AML-193 (cell line): ENCODE results near the gene FOXO6.

Experiments
- DNase-seq, 2 experiments: peaks; one replicate each; lab custom pipeline; 2025; lab: John Stamatoyannopoulos, UW

The FOXO6 gene

DNA sequence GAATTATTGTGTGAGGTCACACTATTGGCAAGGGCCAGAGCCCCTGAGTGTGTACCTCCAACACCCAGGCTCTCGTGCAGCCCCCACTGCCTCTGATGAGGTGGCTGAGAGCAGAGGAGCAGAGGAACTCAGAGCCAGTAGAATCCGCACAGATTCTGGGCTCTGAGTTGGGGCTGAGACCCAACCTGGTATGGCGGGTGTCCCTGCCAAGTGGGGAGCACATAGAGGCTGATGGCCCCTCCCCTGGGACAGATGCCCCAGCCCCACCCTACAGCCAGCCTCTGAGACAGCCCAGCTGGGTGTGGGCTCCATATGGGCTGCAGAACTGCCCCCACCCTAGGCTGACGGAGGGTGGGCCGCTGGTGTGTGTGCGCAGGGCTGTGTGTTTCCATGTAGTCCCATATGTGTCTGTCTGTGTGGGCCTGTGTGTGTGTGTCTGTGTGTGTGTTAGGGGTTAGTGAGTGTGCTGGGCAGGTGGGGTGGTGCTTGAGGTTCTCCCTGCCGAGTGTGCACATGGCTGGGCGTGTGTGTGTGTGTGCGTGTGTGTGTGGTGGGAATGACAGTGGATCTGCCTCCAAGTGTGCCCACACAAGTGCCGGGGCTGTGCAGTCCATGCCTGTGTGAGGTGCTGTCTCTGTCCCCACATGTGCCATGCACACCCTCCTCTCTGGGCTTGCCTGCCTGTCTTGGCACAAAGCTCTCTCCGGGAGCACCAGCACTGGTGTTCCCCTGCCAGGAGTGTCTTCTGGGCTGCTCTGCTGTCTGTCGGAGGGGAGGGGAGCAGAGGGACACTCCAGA lies 24.4 kb downstream of the FOXO6 start:
- no peak for DNase-seq

DNA sequence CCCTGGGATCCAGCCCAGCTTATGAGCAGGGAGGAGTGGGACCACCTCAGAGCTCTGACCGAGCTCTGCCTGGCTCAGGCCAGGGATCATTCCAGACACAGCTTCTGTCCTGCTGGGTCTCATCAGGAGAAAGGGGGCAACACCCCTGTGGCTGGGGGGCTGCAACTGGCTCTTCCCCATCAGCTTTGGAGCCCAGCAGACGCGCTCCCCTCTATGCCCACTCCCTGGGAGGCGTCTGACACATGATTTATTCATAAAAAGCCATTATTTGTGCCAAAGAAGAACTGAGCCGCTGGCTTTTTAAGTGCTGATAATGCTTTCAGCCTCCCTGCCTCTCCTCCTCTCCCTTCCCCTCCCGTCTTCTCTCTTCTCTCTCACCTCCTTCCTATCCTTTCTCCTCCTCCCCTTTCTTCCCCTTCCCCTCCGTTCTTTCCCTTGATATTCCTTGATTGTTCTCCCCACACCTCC lies 25.0 kb downstream of the FOXO6 start:
- no peak for DNase-seq

DNA sequence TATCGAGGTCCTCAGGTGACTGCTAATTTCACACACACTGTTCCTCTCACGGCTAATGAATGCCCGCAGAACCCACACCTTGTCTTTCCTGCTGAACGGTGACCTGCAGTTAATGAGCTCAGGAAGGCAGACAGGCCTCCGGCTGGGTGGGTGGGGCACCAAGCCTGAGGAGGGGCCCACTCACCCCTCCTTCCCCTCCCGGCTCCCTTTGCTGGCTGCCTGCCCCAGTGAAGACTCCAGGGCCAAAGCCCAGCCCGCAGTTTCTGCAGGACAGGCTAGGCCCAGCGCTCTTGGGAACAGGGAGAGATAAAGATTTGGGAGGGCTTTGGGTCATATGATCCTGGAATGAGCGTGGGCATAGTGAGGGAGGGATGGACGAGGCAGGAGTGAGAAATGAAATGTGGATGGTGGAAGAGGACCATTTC lies 26.4 kb downstream of the FOXO6 start:
- no peak for DNase-seq

DNA sequence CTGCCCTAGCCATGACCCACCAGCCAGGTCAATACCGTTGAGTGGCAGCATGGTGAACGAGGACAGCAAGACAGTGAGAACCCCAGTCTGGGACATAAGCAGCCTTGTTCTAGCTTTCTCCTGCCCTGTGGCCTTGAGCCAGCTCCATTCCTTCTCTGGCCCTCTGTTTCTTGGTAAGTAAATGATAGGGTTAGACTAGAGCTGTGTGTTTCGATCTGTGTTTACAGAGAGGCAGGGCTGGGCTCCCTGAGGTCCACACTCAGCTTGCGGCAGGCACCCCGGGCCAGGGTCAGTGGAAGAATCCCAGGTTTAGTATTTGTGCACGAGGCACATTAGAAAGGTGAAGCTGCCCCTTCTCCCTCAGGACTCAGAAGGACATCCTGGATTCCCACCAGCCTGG lies 27.3 kb downstream of the FOXO6 start:
- no peak for DNase-seq

DNA sequence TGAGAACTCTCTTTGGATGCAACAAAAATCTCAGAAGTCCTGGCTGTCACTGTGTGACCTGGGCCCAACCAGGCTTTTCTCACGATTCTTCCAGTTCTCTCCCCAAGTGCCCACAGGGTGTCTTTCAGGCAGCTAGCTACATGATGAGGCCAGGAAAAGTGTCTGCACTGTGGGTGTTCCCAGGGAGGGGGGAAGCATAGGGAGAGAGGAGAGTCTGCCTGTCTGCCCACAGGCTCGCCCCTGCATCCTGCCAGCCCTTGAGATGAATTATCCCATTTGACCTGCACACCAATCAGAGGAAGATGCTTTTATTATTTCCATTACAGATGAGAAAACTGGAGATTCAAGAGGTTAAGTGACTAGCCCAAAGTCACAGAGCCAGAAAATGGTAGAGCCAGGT lies 27.8 kb downstream of the FOXO6 start:
- no peak for DNase-seq

DNA sequence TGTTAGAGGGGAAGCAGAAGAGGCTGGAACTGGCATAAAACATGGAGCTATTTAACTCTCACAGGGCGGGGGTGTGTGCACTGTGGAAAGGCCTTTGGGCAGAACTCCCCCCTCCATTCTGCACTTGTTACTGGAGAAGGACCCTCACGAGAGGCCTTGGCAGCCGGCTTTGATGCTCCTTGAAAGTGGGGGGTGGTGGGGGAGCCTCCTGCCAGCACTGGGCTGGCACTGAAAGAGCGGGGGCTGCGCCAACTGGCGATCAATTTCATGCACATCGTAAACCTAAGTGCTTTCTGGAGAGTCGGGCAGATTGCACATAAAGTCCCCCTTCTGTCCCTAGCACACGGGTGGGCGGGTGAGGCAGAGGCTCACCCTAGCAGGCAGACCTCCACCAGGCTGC lies 28.9 kb downstream of the FOXO6 start:
- no peak for DNase-seq

DNA sequence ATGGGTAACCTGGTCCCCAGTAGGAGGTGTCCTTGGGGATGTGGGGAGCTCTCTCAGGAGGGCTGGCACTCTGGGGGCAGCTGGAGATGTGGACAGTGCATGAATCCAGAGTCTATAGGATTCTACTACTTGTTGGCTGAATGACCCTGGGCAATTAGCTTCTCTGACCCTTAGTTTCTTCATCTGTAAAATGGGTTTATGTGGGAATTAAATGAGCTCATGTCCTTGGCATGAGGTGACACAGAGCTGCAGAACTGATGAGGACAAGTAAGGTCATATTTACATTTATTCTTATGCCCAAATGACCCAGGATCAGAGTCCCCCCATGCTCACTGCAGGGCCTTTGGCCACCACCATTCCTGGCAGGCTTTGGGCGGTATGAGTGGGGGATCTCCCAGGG lies 29.3 kb downstream of the FOXO6 start:
- no peak for DNase-seq

DNA sequence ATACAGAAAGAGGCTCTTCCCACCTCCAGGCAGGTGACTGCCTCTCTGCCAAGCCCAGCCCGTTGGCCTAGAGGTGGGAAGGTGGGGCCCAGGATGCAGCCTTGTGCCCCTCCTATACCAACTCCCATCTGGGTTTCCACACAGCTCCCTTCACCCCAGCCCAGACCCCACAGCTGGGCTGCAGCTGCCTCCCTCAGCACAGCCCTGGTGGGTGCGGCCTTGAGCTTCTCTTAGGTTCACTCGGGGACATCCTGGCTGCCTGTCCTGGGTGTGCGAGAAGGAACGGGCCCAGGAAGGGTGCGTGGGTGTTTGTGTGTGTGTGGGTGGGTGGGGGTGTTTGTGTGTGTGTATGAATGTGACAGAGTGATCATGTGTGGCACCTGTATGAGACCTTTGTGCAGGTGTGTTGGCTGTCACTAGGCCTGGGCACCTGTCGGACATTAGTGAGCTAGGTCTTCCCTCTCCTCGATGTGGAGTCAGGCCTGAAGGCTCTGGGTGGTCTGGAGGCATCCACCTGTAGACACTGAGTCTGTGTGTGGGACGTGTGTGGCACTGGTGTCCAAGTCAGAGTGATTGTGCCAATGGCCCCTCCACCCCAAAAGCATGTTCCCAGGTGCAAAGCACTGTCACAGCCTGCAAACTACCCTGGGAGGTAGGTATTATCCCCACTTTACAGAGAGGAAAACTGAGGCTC lies 30.7 kb downstream of the FOXO6 start:
- DNase-seq, result no peak

DNA sequence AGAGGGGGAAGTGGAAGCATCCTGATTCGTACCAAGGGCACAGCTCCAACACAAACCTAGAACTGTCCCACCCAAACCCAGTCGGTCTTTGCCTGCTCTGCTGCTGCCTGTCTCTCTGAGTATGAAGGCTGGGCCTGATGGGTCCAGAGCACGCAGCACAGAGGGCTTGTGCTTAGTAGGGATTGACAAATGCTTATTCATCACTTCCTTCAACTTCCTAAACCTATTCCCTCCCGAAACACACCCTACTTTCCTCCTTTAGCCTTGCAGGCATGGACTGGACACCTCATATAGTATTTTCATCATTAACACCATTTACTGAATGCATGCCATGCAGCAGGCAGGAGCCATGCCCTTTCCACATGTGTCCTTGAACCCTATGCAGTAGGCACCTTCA lies 31.3 kb downstream of the FOXO6 start:
- no peak for DNase-seq

DNA sequence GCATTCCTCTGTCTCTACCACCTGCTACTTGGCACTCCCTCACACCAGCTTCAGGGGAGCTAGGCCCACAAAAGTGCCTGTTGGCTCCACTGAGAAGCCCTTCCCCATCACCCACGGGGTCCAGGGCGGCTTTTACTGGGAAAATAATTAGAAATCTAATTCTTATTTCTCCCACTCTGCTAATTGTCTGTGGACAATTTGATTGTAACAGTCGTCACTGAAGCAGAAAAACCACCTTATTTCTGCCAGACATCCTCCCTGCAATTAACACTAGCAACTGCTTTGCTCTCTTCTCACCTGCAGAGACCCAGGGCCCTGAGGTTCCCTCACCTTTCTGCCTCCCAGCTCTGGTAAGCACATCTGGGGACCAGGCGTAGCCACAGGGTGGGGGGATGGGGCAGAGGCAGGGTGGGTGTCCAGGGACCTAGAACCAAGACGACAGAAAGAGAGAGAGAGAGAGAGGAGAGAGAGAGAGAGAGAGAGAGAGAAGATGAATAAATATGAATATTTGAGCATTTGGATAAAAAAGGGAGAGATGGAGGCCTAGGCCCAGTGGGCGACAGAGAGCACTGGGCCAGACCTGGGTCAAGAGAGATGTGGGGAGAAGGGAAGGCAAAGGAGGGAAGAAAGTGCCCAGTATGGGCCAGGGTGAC lies 32.6 kb downstream of the FOXO6 start:
- DNase-seq, result no peak

DNA sequence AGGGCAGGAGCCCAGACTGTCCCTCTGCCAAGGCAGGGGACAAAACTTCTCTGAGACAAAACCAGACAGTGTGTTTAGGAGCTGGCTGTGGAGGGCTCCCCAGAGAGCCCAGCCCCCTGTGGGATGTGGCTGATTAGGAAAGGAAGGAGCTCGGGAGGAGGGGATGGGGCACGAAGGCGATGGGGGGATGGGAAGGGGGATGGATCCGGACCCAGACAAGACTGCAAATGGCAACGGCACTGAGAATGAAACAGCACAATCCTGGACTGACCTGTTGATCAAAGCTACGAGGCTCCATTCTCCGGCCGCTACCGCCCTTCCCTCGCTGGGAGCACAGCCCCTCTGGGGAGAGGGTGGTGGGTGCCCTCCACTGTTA lies 33.1 kb downstream of the FOXO6 start:
- no peak for DNase-seq

DNA sequence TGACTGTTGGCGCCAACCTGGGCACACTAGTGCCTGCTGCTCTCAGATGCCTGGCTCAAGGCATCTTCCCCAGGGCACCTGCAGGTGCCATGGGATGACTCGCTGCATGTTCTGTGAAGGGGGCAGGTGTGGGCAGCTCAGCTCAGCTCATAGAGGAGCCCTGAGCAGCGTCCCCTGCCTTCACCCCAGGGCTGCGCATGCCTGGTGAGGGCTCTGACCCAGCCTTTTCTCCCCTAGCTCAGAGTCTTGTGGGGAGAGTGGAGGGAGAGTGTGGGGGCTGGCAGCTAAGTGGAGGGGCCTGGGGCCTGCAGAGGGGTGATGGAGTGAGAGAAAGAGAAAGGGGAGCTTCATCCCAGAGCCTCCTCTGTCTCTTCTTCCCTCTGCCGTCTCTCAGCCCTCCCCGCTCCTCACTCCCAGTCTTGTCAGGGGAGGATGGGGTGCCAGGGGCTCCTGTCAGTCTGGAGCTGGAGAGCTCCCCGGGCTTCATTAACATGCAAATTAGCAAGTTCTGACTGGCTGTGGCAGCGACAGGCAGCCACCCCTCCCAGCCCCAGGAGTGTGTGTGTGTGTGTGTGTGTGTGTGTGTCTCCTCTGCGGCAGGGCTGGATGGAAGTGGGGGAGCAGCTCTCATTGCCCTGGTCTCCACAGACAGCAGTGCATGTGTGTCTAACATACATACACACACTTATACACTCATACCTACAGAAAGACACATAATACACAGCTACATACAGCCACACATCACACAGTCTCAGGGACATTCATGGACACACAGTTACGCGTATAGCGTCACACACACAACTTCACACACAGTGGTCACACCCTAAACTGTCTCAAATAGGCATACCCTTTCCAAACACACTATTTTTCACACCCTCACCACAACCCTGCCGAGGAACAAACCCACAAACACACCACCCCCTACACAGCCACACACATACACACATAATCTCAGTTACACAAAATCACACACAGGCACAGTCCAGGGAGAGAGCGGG lies 34.0 kb downstream of the FOXO6 start:
- DNase-seq, result no peak

DNA sequence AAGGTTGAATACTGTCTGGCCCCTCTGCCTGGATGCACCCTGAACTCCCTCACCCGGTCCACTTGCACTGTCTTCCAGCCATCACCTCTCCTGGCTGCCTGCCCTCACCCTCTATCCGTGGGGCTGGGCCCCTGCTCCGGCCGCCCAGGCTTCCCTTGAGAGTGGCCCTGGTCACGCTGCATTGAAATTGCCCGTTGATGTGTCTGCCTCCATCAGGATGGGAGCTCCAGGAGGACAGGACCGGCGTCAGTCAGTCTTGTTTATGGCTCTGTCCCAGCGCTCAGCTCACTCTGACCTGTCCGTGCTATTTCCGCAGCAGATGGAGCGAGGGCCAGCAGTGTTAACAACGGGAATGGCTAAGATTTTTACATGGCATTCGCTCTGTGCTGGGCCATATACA lies 34.9 kb downstream of the FOXO6 start:
- DNase-seq, result no peak

DNA sequence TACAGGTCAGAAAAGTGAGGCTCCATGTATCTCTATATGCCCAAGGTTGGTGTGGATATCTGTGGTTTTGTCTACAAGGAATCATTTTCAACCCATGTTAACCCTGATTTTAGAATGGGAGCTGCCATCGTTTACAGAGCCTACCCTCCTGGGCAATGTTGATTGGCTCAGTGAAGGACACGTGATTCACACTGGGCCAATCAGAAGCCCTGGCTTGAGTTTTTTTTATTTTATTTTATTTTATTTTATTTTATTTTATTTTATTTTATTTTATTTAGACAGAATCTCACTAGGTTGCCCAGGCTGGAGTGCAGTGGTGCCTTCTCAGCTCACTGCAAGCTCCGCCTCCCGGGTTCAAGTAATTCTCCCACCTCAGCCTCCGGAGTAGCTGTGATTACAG lies 35.8 kb downstream of the FOXO6 start:
- DNase-seq, result no peak

DNA sequence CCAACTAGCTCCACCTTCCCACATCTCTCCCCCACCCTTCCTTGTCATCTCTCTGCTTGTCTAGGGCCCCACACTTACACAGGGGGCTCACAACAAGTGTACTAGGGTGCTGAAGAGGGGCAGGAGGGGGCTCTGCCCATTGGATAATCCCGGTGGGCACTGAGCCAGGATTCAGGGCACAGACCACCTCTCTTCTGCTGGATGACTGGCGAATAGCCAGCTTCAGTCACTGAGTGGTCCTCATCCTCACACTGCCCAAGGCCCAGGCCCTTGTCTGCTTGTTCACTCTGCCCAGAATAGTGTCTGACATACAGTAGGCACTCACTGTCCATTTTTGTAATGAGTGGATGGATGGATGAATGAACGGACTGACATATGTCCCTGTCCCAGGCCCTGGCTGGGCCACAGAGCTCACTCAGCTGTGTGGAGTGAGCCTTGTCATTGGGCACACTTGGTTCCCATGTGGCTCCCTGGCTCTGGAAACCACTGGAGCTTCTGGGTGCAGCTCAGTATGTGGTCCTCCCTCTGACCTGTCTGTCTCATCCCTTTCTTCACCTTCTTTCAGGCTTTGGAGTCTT lies 36.6 kb downstream of the FOXO6 start:
- no peak for DNase-seq

DNA sequence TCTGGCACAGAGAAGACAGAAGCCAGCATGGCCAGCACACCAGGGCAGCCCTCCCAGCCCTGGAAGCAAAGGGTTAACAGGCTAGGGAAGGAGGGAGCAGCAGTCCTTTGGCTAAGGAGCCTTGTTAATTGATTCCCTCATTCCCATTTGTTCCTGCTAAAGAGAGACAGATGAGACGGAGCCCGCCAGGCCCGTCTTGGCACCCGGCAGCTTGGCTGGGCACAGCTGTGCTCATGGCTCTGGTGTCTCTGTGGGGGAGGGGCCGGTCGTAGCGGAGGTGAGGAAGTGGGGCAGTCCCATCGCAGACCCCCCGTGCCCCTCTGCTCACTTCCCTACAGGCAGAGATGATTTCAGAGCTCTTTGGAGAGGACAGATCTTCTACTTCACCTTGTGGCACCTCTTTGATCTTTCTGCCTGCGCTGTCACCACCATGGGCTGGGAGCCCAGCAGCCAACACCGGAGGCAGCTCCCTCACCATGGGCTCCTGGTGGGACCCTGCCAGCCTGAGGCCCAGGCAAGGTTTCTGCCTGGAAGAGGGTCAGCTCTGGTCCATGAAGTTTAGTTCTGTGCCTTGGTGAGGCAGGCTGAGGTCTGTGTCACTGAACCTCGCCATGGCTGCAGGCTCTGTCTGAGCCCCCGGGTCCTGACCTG lies 38.0 kb downstream of the FOXO6 start:
- DNase-seq, result no peak

DNA sequence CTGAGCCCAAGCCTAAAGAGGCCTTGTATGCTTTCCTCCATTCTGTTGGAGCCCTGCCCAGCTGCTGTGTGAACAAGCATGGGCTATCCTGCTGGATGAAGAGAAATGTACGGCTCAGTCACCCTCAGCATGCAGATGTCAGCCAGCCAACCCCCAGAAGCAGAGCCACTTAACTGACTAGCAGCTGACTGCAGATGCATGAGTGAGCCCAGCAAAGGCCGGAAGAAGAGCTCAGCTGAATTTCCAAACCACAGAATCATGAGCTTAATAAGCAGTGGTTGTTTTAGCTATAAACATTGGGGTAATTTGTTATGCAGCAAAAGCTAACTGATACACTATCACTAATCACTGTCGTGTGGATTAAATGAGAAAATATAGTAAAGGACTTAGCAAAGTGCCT lies 39.0 kb downstream of the FOXO6 start:
- no peak for DNase-seq

DNA sequence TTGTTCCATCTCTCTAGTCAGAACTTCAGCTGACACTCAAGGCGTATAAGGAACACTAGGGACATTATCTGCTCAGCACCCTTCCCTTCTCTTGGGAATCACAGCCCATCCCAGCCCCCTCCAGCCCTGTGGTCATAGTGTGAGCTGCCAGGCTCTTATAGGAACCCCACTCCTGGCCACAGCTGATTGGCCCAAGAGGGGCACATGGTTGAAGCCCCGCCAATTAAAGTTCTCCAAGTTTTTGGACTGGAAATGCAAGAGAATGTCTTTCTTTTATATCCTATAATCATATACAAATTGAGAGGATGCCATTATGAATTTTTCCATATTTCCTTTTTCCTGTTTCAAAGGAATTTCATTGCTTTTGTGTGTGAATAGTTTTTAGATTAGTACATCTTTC lies 40.7 kb downstream of the FOXO6 start:
- no peak for DNase-seq

DNA sequence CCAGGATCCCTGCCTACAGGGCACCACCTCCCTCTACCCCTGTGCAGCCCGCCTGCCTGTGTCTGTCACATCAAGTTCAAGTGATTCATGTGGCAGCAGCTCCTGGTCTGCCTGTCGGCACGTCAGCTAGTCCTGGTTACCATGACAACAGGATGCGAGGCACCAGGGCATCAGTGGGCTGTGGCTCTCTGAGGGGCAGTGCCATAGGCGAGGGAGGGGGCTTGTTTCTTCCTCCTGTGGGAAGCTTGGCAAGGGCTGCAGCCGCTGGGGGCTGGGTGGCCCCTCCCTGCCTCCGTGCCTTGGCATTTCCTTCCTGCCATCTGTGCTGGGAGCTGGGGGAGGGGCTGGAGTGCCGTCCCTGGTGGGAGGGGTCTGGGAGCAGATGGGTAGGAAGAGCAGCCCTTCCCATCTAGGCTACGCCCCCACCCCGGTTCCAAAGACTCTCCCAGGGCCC lies 43.1 kb downstream of the FOXO6 start:
- no peak for DNase-seq

DNA sequence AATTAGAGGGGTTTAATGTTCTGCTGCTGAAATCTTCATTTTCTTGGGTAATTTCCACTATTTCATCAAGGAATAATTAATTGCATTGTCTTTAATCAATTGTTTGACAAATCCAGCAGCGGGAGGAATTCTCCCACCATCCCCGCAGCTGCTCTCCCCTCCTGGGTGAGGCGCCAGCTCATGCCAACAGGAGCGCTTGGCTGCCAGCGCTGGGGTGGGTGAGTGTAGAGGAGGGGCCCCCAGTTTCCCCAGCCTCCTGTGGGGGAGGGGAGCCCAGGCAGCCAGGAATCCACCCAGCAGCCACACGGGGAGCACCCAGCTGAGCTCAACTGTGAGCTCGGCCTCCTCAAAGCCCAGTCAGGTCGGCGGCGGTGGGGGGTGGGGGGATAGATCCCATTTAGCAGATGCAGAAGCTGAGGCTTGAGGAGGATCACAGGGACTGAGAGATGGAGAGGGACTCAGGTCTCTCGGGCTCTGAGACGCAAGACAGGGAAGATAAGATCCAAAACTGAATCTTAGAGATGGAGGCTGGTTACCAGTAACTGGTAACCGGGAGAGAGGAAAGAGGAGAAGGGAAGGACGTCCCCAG lies 46.5 kb downstream of the FOXO6 start:
- no peak for DNase-seq

DNA sequence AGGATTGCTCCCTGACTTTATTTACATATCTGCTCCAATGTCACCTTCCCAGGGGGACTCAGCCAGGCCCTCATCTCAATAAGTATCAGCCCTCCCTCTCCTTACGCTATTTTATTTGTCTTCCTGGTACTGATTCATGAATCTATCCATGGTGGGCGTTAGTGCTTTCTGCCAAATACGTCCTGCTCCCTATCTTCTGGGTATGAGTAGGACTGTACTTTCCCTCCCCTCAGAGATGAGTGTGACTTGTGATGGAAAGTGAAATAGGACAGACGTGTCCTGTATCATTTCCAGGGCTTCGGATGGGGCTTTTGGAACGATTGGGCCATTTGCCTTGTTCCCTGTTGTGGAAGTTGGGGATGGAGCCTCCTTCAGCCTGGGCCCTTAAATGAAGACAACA lies 47.5 kb downstream of the FOXO6 start:
- no peak for DNase-seq
